Mesangial cell (primary cell): ENCODE data around the gene PKNOX1. TPM values are rescaled to one million over a fixed set of nuclear protein-coding genes. Genes with fewer than 3 reads are reported as not detected.

ENCODE experiments used
- total RNA-seq: library from RNA; depleted of rRNA; stranded (reverse); fragments of >200 nt; gene quantifications from 2 replicates; pipeline ENCODE4 v1.2.3, GENCODE V29; 2015

PKNOX1 gene, protein sequence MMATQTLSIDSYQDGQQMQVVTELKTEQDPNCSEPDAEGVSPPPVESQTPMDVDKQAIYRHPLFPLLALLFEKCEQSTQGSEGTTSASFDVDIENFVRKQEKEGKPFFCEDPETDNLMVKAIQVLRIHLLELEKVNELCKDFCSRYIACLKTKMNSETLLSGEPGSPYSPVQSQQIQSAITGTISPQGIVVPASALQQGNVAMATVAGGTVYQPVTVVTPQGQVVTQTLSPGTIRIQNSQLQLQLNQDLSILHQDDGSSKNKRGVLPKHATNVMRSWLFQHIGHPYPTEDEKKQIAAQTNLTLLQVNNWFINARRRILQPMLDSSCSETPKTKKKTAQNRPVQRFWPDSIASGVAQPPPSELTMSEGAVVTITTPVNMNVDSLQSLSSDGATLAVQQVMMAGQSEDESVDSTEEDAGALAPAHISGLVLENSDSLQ
- 9.1 and 18.3 TPM in 2 replicates for total RNA-seq

DNA sequence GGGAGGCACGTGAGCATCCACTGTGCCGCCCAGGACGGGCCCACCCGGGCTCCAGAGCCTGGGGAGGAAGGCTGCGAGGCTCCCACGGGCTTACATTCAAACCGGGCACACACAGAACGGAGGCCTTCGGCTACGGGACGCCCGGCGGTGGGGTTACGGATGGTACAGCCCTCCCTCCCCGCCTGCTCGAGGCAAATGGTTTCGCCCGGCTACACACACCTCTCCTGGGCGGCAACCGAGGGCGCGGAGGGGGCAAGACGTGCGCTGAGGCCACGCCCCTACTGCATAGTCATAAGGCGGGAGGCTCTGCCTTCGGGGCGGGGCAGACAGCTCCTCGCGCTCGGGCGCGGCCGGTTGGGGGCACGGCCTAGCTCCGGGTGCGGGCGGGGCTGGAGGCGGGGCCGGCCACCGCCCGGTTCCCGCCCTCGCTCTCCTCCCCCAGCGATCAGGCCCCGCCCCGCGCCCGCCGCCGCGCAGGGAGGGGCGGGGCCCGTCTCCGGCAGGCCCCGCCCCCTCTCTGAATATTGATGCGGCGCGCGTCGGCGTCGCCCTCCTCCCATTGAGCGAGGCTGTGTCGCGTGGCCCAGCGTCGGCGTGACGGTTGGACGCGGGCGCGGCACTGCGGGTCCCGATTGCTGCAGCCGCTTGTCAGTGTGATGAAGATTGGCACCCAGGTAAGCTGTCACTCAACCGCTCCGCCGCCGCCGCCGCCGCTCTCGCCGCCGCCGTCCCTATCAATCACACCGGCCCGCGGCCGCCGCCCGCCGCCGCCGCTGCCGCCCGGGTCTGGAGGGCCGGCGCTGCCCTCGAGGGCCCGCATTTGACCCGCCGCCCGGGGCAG, at the start of gene PKNOX1:
PKNOX1 (plus strand) TSS at position 572 of the 841 bp plus-strand sequence. CDS start 29,820 bp downstream, outside the sequence.

DNA sequence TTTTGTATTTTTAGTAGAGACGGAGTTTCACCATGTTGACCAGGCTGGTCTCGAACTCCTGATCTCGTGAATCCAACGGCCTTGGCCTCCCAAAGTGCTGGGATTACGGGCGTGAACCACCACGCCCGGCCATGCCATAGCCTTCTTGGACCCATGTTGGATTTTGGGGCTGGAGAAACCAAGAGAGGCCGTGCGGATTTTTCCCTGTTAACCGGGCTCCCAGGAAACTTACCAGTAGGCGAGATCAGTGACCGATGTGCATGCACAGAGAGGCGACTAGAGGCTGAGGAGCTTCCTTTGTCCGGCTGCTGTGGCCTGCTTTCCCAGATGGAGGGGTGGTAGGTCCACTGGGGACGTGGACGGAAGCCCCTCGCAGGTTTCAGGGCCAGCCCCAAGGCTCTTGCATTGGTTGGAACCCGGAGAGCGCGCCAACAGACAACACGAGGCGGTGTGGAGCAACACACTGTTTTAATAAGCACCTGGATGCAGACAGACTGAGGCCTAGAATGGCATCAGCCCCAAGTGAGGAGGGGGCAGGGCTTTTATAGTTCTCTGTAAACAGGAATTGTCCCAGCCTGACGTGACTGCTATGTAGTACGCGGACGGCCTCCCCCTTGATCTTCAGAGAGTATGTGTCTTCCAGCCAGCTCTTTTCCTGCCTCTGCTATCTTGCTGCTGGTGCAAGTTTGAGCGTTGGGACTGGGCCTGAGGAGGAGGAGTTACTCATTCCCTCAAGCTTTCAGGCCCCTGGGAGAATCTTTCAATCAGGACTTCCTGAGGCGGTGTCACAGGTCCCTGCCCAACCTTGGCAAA, 49.0 kb upstream of the PKNOX1 start, which contains the start of gene ERVH48-1:
ERVH48-1 (minus strand) TSS at position 517 of the 813 bp plus-strand sequence. CDS start 6,624 bp downstream, outside the sequence.

DNA sequence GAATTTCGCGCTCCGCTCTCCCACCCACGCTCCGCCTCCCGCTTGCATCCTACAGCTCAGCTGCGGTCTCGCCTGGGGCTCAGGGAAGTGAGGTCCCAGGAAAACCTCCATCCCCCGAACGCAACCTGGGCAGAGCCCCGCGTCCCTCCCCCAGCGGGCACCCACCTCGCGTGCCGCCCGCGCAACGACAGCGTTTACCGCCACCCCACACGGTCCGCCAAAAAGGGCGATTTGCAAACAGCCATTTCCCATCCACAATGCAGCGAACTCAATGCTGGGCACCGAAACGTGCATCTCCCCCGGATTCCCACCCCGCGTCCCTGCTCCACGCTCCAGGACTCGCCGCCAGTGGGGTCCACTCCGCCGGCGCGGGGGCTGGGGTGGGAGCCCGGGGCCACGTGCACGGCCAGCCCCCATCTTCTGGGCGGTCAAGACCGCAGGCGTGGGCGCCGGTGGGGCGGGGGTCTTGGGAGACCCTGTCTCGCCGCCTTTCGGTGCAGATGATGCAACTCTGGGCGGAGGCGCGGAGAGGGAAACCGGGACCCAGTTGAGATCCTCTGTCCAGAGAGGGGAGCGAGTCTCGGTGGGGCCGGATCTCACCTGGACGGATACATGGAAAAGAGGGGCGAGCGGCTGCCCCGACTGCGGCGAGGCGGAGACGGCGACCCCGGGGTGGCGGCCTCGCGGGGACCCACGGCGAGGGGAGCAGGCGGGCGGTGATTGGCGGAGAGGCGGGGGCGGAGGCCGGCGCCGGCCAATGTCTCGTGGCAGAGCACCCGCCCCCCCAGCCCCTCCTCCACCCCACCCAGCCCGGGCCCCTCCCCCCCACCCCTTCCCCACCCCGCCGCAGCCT, 101.0 kb downstream of the PKNOX1 start, which contains the start of gene CBS:
CBS (minus strand) TSS at position 666 of the 853 bp plus-strand sequence. CDS start 3,642 bp downstream, outside the sequence.

Other genes starting within 250 kb of the PKNOX1 start
- gene WDR4, start 95.0 kb upstream of the PKNOX1 start, total RNA-seq: 7.9 and 17.8 TPM in 2 replicates
- 39.1 and 40.9 TPM in 2 replicates for gene NDUFV3, start 81.3 kb upstream of the PKNOX1 start, total RNA-seq
- gene ERVH48-1, start 48.9 kb upstream of the PKNOX1 start, total RNA-seq: not detected in 2 replicates
- 38.5 and 47.1 TPM in 2 replicates for gene CBS, start 101.3 kb downstream of the PKNOX1 start, total RNA-seq
- 12.4 and 22.3 TPM in 2 replicates for gene U2AF1, start 133.0 kb downstream of the PKNOX1 start, total RNA-seq
- gene CRYAA, start 194.4 kb downstream of the PKNOX1 start, total RNA-seq: not detected in 2 replicates